Measurements from ENCODE around the gene EDARADD.

- TF ChIP-seq POLR2A (IDR thresholded peaks at IDR 0.05) = no peak
- no peak for TF ChIP-seq CTCF (IDR thresholded peaks at IDR 0.05)
- no peak for TF ChIP-seq EP300 (IDR thresholded peaks at IDR 0.05)
Observed at GRCh38 chr1:236465231-236465958, 71.3 kb downstream of the EDARADD start.

Measured in ovary (tissue), 3 donors.